Stromal cell of bone marrow (primary cell): ENCODE measurements around the gene PPP1R13B.

ENCODE experiments used
- DNase-seq: peaks from one replicate; pipeline ENCODE4 v3.0.0-alpha.2; 2012; ENCODE audit warnings: low read depth

PPP1R13B gene

GRCh38 chr14:103730490-103731035 lies 116.8 kb downstream of the PPP1R13B start:
- DNase-seq: no peak

- no peak for DNase-seq
These were observed 117.6 kb downstream of the PPP1R13B start for GRCh38 chr14:103729496-103730448.

- no peak for DNase-seq
These were observed 118.7 kb downstream of the PPP1R13B start for GRCh38 chr14:103728721-103729120.

GRCh38 chr14:103728141-103728540 lies 119.2 kb downstream of the PPP1R13B start:
- DNase-seq: no peak

GRCh38 chr14:103727313-103727980 lies 119.9 kb downstream of the PPP1R13B start:
- no peak for DNase-seq

- DNase-seq: no peak
These were observed 120.9 kb downstream of the PPP1R13B start for GRCh38 chr14:103726474-103726873.

- DNase-seq: no peak
These were observed 121.5 kb downstream of the PPP1R13B start for GRCh38 chr14:103725739-103726395.

GRCh38 chr14:103725001-103725682 lies 122.2 kb downstream of the PPP1R13B start:
- no peak for DNase-seq

- DNase-seq: no peak
These were observed 123.3 kb downstream of the PPP1R13B start for GRCh38 chr14:103724116-103724515.

GRCh38 chr14:103723748-103724081 lies 123.7 kb downstream of the PPP1R13B start:
- DNase-seq: no peak

- no peak for DNase-seq
These were observed 125.8 kb downstream of the PPP1R13B start for GRCh38 chr14:103721334-103722120.

- no peak for DNase-seq
These were observed 127.6 kb downstream of the PPP1R13B start for GRCh38 chr14:103719751-103720150.

- DNase-seq: no peak
These were observed 128.8 kb downstream of the PPP1R13B start for GRCh38 chr14:103718572-103718971.

- DNase-seq: no peak
These were observed 130.4 kb downstream of the PPP1R13B start for GRCh38 chr14:103716899-103717411.

GRCh38 chr14:103716091-103716801 lies 131.1 kb downstream of the PPP1R13B start:
- DNase-seq: no peak

- peak; percentile 98 for DNase-seq
These were observed 132.0 kb downstream of the PPP1R13B start, which contains the start of the genes XRCC3 and ZFYVE21 for GRCh38 chr14:103715052-103716000. Gene XRCC3 (minus strand): TSS chr14:103715451. CDS start chr14:103711087, 4,364 bp downstream. Gene ZFYVE21 (plus strand): TSS chr14:103715810. CDS start chr14:103715842, 32 bp downstream.

GRCh38 chr14:103714063-103714724 lies 133.2 kb downstream of the PPP1R13B start:
- no peak for DNase-seq
